GM18870 (cell line): ENCODE data around the gene PDS5A.
"Not testable (repeated sequence)": the region's sequence is repeated elsewhere in the genome, so short reads cannot be mapped to it uniquely, and the experiment has no call there.

ENCODE experiments used
- ATAC-seq: cut with Tn5 transposase; IDR thresholded peaks from one replicate; pipeline ENCODE4 v1.9.1; 2021; ENCODE audit warnings: moderate library complexity; ENCODE audit not compliant: unreplicated experiment

Gene PDS5A

DNA sequence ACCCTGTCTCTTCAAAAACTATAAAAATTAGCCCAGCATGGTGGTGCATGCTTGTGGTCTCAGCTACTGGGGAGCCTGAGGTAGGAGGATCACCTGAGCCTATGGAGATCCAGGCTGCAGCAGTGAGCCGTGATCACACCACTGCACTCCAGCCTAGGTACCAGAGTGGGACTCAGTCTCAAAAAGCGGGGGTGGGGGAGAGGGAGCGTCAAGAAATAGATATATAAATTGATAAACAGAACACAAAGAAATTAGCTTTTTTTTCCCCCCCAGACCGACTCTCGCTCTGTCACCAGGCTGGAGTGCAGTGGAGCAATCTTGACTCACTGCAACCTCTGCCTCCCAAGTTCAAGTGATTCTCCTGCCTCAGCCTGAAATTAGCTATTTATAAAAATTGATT is 14.1 kb downstream of the PDS5A start:
- no peak for ATAC-seq

DNA sequence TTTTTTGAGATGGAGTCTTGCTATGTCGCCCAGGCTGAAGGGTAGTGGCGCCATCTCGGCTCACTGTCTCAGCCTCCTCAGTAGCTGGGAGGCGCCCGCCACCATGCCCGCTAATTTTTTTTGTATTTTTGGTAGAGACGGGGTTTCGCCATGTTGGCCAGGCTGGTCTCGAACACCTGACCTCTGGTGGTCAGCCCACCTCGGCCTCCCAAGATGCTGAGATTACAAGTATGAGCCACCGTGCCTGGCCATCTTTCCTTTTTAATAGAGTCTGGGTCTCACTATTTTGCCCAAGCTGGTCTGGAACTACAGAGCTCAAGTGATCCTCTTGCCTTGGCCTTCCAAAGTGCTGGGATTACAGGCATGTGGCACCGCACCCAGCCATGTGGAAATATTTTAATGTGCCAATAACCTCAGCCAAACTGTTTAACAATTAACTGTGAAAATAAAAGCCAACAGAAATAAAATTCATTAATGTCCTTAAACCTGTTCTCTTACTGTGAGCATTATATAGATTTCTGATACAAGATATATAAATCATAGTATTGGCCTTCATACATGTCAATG is 16.3 kb downstream of the PDS5A start:
- ATAC-seq: no peak

DNA sequence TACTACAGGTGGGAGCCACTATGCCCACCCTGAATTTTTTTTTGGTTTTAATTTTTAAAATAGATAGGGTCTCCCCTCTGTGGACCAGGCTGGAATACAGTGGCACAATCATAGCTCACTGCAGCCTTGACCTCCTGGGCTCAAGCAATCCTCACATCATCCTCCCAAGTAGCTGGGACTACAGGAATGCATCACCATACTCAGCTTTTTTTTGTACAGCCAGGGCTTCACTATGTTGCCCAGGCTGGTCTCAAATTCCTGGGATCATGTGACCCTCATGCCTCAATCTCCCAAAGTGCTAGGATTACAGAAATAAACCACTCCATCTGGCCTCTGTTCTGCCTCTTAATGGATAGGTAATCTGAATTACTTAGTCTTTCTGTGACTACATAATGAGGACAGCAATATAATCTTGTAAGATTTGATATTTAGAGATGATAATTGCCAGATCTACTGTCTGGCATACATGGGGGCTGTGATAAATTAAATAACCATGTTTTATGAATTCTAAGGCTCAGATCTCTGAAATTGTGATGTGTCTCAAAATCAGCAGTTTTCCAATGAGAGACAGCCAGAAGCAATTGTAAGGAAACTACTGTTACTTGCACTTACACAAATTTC is 26.7 kb downstream of the PDS5A start:
- ATAC-seq: no peak

DNA sequence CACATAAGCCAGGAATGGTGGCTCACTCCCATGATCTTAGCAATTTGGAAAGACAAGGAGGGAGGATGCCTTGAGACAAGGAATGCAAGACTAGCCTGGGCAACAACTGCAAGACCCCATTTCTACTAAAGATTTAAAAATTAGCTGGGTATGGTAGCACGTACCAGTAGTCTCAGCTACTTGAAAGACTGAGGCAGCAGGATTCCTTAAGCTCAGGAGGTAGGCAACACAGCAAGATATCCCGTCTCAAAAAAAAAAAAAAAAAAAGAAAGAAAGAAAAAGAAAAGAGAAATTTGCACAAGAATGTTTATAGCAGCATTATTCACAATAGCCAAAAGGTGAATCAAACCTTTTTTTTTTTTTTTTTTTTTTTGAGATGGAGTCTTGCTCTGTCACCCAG is 29.7 kb downstream of the PDS5A start:
- ATAC-seq: no peak

DNA sequence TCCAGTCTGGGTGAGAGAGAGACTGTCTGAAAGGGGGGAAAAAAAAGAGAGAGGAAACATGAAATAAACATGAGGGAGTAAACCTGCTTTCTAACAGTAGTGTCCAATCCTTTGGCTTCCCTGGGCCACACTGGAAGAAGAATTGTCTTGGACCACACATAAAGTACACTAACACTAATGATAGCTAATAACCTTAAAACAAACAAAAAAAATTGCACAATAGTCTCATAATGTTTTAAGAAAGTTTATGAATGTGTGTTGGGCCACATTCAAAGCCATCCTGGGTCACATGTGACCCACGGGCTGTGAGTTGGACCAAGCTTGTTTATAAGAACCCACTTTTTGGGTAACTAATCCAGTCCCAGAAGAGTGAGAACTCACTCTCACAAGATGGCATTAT is 30.3 kb downstream of the PDS5A start:
- ATAC-seq: no peak

DNA sequence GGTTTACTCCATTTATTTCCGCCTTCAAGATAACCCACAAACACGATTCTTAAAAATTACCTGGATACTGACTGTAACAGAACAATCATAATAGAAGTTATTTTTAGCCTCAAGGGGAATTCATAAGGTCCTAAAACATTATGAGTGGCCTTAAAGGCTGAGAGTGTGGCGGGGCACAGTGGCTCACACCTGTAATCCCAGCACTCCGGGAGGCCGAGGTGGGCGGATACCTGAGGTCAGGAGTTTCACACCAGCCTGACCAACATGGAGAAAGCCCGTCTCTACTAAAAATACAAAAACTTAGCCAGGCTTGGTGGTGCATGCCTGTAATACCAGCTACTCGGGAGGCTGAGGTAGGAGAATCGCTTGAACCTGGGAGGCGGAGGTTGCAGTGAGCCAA is 33.5 kb downstream of the PDS5A start:
- not testable (repeated sequence) for ATAC-seq

DNA sequence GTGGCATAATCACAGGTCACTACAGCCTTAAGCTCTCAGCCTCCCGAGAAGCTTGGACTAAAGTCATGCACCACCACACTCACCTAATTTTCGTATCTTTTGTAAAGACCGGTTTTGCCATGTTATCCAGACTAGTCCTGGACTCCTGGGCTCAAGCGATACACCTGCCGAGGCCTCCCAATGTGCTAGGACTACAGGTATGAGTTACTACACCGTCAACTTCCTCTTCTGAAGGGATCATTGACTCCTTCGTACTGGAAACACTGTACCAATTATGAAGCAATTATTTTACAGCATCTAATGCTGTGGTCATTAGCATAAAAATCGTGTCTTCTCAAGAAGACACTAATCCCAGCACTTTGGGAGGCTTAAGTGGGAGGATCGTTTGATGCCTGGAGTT is 35.2 kb downstream of the PDS5A start:
- no peak for ATAC-seq

DNA sequence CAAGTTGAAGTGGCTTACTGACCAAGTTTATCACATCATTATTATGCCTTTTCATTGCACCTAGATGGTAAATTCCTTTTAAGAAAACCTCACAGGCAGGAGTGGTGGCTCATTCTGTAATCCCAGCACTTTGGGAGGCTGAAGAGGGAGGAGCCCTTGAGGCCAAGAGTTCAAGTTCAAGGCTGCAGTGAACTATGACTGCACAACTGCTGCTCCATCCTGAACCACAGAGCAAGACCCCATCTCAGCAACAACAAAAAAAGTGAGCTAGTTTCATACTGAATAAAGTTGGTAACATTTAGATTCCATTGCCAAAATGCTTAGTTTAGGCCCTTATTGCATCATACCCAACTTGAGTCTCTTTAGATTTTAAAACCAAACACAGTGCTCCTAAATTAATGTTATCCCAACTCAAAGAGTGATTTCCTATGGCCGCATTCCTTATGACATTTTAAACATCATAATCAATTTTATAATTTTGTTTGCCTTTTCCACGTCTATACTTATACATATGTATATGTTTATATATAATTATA is 36.0 kb downstream of the PDS5A start:
- no peak for ATAC-seq

DNA sequence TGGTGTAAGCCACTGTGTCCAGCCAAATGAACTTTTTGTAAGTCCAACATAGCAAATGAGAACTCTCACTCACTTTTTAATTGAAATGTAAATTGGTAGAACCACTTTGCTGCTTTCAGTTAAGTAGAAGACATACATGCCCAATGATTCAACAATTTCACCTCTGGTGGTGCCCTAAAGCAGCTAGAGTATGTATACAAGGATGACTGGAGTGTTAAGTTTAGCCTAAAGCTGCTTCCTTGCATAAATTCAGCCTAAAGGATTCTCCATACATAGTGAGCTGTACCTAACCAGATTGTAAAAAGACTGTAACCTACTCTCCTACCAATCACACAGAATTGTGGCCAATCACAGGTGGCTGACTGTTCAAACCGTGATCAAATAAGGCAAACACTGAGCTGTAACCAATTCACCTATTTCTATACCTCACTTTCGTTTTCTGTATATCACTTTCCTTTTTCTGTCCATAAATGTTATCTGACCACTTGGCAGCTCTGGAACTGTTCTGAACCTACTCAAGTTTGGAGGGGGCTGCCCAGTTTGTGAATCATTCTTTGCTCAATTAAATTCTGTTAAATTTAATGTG is 39.9 kb downstream of the PDS5A start:
- ATAC-seq: no peak

DNA sequence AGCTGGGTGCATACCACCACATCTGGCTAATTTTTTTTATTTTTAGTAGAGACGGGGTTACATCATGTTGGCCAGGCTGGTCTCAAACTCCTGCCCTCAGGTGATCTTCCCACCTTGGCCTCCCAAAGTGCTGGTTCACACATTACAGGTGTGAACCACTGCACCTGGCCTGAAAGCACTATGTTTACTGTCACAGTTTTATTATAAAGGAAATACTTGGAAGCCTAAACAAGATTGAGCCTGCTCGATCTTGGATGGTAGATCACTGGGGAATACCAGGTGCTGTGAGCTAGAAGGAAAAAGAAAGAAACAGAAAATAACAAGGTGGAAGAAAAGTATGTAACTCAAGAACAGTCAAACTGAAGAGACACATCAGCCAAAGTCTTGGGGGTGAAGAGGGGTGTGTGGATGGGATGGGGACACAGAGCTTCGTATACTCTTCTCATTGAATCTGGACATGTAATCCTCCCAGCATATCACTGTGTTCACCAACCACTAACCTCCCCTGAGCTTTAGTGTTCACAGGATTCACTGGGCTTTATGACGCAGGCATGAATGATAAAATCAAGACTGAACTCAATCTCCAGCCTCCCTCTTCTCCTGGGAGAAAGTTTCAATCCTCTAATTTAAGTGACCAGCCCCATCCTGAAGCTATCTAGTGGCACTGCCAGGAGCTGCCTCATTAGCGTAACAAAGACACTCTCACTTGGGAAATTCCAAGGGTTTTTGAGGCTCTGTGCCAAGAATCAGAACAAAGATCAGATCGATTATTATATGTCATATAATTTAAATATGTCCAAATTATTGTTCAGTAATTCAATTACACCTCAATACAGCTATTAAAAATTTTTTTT is 40.9 kb downstream of the PDS5A start:
- ATAC-seq: no peak

DNA sequence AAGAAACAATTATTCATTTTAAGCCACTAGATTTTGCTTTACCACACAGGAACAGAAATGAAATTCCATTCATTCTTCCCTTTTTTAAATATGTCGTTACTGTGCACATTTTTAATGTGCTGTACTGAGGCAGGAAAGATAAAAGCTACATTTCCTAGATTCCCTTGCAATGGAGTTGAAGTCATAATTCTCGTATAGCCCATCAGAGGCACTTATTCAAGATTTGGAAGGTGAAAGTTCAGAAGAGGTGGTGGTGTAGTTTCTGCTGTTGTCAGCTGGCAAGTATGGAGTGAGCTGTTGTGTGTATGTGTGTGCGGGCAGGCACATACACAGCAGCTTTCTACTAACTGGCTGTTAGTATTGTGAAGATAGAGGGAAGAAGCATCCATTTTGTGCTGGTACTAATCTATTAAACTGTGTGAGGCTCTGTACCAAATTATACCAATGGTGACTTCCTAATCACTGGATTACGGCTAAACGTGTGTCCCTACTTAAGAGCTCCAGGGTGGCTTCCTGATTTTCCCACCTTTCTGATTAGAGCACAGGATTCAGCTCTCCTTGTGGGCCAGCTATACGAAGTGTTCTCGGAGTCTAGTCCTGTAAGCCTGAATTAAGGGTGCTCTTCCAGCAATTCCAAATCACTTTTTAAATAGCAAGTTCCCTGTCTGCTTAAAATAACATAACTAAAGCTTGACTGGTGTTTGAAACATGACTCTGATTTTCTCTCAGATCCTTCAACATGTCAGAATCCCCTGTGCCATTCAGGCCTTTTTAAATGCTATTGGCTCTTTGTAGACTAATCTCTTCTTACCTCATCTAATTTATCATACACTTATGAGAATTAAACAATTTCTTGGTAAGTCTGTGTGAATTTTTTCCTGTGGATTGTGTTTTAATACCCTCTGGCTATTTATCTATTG is 43.8 kb downstream of the PDS5A start:
- ATAC-seq: no peak

DNA sequence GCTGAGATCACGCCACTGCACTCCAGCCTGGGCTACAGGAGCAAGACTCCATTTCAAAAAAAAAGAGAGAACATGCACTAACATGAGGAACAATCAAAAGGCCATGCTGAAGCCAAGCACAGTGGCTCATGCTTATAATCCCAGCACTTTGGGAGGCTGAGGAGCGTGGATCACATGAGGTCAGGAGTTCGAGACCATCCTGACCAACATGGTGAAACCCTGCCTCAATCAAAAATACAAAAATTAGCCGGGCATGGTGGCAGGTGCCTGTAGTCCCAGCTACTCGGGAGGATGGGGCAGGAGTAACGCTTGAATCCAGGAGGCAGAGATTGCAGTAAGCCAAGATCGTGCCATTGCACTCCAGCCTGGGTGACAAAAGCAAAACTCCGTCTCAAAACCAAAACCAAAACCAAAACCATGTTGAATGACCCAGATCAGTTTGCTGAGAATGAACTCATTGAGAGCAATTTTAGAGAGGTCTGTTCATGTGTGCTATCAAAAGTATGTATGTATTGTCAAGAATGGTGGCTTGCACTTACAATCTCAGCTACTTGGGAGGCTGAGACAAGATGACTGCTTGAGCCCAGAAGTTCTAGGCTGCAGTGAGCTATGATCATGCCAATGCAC is 44.8 kb downstream of the PDS5A start:
- no peak for ATAC-seq

DNA sequence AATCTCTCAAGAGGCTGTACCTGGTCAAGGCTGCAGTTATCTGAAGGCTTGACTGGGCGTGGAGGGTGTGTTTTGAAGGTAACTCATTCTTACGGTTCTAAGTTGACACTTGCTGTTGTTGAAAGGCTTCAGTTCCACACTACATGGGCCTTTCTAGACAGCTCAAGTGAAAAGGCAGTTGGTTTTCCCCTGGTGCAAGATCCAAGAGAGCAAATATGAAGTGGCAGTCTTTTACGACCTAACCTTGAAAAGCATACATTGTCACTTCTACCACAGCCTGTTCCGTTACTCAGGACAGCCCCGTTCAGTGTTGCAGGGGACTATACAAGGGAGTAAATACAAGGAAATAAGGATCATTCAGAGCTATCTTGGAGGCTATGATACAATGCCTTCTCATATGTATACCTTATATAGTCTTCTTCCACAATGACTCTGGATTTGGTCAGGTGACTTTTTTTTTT is 46.2 kb downstream of the PDS5A start:
- ATAC-seq: no peak

DNA sequence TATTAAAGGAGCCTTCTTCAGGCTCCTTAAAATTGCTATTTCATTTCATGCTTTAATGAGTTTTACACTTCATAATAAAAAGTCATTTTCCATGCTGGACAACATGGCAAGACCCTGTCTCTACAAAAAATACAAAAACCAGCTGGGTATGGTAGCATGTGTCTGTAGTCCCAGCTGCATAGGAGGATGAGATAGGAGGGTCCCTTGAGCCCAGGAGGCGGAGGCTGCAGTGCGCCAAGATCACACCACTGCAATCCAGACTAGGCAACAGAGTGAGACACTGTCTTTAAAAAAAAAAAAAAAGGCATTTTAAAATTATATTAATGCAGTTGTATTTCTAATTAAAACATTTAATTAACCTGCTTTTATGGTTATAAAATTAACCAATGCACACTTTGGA is 49.2 kb downstream of the PDS5A start:
- ATAC-seq: no peak

DNA sequence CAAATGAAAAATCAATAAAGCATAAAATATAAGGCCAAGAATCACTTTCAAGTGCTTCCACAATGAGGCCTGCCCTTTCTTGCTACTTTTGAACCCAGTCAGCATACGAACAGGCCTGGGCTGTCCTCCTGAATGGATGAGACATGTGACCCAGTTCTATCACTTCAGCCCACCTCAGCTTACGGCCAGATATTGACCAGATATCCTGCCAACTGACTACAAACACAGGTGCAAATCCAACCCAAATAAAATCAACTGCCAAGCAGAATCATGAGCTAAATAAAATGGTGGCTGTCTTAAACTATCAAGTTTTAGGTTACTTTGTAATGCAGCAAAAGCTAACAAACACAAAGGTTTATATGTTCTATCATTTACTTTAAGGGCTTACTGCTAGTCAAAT is 53.7 kb downstream of the PDS5A start:
- ATAC-seq: no peak

DNA sequence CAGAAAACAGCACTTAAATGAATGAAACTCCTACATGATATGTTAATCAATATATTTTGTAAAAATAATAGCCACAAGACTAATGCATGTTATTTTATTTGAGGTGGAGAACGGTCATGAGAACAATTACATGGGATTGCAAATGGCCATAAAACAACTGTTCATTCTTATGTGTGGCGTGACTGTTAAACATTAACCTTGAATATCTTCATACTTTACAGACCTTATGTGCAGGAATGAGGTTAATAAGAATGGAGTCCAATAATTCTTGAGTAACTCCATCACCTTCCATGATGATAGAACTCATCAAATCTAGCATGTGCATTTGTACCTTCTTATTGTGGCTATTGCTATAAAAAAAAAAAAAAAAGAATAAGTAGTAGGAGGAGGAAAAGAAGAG is 55.3 kb downstream of the PDS5A start:
- no peak for ATAC-seq

DNA sequence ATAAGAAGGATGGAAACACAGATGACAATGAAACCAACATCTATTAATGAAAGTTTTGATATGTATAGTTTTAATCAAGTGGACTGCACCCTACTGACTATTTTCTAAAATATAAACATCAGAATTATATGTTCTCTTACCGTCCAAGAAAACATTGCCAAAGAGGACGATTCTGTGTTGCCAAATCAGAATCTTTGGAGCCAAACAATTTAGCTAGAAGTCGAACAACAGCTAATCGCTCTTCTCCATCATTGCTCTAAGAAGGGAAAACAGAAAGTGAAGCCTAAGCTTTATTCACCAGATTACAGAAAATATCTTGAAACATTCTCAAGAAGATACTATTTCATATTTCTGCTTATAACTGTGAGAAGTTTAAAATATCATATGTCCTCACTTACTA is 64.2 kb downstream of the PDS5A start:
- ATAC-seq: no peak

DNA sequence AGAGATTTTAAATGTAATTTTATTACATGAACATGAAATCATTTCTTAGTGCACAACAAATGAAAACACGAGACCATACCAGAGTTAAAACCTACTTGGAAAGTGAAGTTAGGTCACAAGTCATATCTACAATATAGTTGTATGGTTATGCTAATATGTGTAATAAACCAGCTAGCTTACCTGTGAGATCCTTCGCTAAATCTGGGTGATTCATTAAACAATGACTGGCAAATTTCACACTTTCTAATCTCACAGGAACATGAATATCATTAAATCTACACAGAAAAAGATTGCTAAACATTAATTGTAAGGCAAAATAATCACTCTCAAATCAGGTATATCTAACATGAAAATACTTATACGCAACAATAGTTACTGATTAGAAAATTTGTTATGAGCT is 67.6 kb downstream of the PDS5A start:
- no peak for ATAC-seq

DNA sequence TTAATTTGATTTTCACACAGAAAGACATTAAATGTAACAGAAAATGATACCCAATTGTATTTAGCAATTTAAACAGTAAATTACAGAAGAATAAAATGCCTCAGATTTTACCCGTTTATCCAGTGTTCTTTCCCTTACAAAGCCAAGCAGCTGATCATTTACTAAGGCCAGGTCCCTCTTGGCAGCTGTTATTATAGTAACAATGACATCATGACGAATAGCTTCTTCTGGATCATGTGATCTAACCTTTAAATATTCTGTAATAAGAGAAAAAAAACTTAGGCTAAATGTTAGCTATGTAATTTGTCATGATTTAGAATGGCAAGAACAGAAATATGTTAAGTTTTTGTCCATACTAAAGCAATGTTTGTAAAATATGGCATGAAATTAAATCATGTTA is 69.4 kb downstream of the PDS5A start:
- ATAC-seq: no peak

DNA sequence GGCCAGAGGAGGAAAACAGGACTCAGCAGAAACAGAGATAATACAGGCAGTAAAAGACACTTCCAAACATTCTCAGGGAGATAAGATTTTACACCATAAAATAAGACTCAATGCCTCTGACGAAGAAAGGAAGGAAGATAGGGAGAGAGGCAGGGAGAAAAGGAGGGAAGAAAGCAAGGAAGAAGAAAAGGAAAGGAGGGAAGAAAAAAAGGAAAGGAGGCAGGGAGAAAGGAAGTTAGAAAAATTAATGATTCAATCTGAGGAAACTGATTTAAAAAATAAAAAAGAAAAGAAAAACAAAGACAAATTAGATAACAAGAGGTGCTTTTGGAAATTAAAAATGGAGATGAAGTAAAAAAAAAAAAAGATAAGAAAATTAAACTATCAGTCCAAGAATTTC is 72.1 kb downstream of the PDS5A start:
- ATAC-seq: no peak
